Measurements from ENCODE around the gene NRXN3. TPM values are rescaled to one million over a fixed set of nuclear protein-coding genes. Genes with fewer than 3 reads are reported as not detected.

NRXN3 gene
- total and polyA plus RNA-seq, 2 of the 13 experiments (the other 11 are each of a cell fraction or from before 2014, with no cell fraction given) = 0.03 TPM; not detected in 1

- 0% methylated on average over 2 of the region's 2 CpGs for WGBS (ENCODE audit: low lambda C conversion rate)
- no TSS peak for BruUV-seq (replicated peaks)
- H4K20me1 ChIP-seq (ENCODE audit: insufficient read depth, low read length) = no peaks in the 10 kb centered on the region
Measured at GRCh38 chr14:79878785-79879184, 1708.6 kb downstream of the NRXN3 start.

More at GRCh38 chr14:79878785-79879184, 1708.6 kb downstream of the NRXN3 start:
- ATAC-seq = no peak
- in situ Hi-C loops (cut with HindIII; ENCODE audit: extremely low pct_ligation_motif_present, low pct_unique_long_range_greater_than_20kb) (no loop called here), intact Hi-C loops (cut with micrococcal nuclease; ENCODE audit: unreplicated experiment) (no loop called here)
- ChIA-PET POLR2A (no interaction called here), CTCF (ENCODE audit: low intra/inter-chr PET ratio, low total read pairs) (no interaction called here)
- H3K27ac ChIP-seq (ENCODE audit: extremely low read length, insufficient read depth, low read length) = no peak overlapping the region
- H3K4me2 ChIP-seq (ENCODE audit: low read depth, low read length) = no peak overlapping the region
- H3K27me3 ChIP-seq (ENCODE audit: control insufficient read depth in 1 of 2, insufficient read depth in 2 of 2, low read length in 2 of 2) = no peaks in the 10 kb centered on the region; a peak in 1 of 5 replicates
- no peaks in the 10 kb centered on the region for H3K36me3 ChIP-seq (replicated peaks in 1 of 2; ENCODE audit: control insufficient read depth in 1 of 2, insufficient read depth in 2 of 2, low read length in 2 of 2)
- no peak for FAIRE-seq
- no peak overlapping the region for H3K4me3 ChIP-seq (replicated peaks in 1 of 3; ENCODE audit: insufficient read depth in 1 of 3, low read depth in 2 of 3, low read length in 3 of 3)
- H2AFZ ChIP-seq (ENCODE audit: low read length) = no peak overlapping the region
- no peak overlapping the region for H3K9ac ChIP-seq (ENCODE audit: insufficient read depth, low read depth, low read length)
- H3K9me3 ChIP-seq (ENCODE audit: low read length) = peaks cover 79% of the 10 kb centered on the region
- no peaks in the 10 kb centered on the region for H3K4me1 ChIP-seq (ENCODE audit: insufficient read depth, low read length)
- TF ChIP-seq MIER3 (CRISPR knock-in tag; IDR thresholded peaks at IDR 0.05; ENCODE audit: borderline replicate concordance) (no peak), SP4 (CRISPR knock-in tag; IDR thresholded peaks at IDR 0.05) (no peak), ATF5 (CRISPR knock-in tag; IDR thresholded peaks at IDR 0.05; ENCODE audit: low read depth) (no peak), SOX6 (IDR thresholded peaks at IDR 0.05) (no peak), SOX6 (CRISPR knock-in tag; IDR thresholded peaks at IDR 0.05) (no peak), PPARG (CRISPR knock-in tag; conservative IDR thresholded peaks at IDR 0.05) (no peak)
- TF ChIP-seq, protein P1, sequence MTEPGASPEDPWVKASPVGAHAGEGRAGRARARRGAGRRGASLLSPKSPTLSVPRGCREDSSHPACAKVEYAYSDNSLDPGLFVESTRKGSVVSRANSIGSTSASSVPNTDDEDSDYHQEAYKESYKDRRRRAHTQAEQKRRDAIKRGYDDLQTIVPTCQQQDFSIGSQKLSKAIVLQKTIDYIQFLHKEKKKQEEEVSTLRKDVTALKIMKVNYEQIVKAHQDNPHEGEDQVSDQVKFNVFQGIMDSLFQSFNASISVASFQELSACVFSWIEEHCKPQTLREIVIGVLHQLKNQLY (CRISPR knock-in tag; IDR thresholded peaks at IDR 0.05) = no peak
- TF ChIP-seq, protein P2, sequence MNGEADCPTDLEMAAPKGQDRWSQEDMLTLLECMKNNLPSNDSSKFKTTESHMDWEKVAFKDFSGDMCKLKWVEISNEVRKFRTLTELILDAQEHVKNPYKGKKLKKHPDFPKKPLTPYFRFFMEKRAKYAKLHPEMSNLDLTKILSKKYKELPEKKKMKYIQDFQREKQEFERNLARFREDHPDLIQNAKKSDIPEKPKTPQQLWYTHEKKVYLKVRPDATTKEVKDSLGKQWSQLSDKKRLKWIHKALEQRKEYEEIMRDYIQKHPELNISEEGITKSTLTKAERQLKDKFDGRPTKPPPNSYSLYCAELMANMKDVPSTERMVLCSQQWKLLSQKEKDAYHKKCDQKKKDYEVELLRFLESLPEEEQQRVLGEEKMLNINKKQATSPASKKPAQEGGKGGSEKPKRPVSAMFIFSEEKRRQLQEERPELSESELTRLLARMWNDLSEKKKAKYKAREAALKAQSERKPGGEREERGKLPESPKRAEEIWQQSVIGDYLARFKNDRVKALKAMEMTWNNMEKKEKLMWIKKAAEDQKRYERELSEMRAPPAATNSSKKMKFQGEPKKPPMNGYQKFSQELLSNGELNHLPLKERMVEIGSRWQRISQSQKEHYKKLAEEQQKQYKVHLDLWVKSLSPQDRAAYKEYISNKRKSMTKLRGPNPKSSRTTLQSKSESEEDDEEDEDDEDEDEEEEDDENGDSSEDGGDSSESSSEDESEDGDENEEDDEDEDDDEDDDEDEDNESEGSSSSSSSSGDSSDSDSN (CRISPR knock-in tag; IDR thresholded peaks at IDR 0.05) = no peak
- DNase-seq (ENCODE audit: low spot score) = no peak
- H3K79me2 ChIP-seq (ENCODE audit: insufficient read depth, low read length) = no peaks in the 10 kb centered on the region

All from HepG2 (cell line).